Measurements from ENCODE around the gene PCK2.

Gene PCK2

DNA sequence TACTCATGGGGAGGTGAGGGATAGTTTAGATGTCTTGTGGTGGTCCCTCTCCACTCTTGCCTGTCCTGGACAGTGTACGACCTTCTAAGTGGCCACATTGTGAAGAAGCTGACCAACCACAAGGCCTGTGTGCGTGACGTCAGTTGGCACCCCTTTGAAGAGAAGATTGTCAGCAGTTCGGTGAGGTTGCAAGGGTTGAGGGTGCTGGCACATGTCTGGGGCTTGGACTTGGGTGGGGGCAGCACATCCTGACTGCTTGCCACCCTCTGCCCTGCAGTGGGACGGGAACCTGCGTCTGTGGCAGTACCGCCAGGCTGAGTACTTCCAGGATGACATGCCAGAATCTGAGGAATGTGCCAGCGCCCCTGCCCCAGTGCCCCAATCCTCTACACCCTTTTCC, 28.8 kb downstream of the PCK2 start:
- POLR2A ChIA-PET: interaction anchor here (3.8 kb wide), 1 partner anchor 9 kb away, joined by 25 read pairs; the partner anchor contains the start of genes DCAF11 and NRL

DNA sequence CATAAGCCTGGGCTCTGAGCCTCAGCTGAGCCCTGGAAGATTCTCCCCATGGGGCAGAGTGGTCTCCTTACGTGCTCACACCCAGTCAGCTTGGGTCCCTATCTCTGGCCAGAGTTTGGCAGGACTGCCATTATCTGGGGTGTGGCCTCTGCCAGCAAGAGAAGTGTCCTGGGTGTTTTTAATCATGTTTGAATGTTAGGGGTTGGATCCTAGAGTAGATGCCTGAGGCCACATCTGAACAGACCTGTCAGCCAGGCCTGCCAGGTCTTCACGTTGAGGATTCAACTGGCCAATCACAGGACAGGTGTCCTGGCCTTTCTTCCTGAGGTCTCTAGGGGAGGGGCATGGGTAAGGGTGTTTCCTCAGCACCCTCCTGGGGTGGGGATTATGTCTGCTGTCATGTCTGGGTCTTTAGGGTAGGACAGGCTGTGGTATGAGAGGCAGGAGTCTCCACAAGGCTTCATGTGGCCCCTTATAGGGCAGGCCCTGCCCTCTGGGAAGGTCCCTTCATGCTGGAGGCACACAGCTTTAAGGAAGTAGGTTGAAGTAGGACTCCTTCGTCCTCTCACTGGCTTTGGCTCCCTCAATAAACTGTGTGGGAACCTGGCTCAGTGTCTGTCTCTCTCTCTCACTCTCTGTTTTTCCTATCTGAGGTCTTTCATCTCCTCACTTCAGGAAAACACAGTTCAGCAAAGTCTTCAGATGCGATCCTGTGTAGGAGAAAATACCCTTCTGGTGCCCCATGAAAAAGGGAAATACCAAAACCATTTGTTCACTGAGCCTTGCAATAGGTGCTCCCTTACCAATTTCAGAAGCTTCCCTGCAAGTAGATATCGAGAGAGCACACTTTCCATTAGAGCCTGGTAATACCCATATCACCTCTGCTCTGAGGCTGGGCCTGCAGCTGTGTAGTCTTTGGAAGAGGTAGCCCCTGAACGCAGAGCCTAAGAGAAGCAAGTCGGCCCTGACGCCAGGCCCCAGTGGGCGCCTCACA, 29.6 kb downstream of the PCK2 start:
- ChIA-PET POLR2A (interaction anchor here (1.2 to 3.8 kb wide), 3 partner anchors 9 to 18 kb away, joined by 3 to 25 read pairs (median 4); partner anchors contain the start of genes DCAF11, EMC9 and NRL), CTCF (no interaction called here)
- no peak for DNase-seq (ENCODE audit: extremely low spot score)
- TF ChIP-seq ELF4 (IDR thresholded peaks at IDR 0.05) (no peak), FOXM1 (IDR thresholded peaks at IDR 0.05; ENCODE audit: borderline replicate concordance) (no peak), L3MBTL2 (conservative IDR thresholded peaks at IDR 0.05) (no peak), TARDBP (IDR thresholded peaks at IDR 0.05) (no peak), CTBP1 (IDR thresholded peaks at IDR 0.05; ENCODE audit: borderline replicate concordance) (no peak), ZNF384 (IDR thresholded peaks at IDR 0.05) (no peak), SUZ12 (IDR thresholded peaks at IDR 0.05) (no peak), FOXA1 (IDR thresholded peaks at IDR 0.05) (no peak), FOXK2 (IDR thresholded peaks at IDR 0.05) (no peak)

More for the DNA sequence above, 28.8 kb downstream of the PCK2 start:
- TF ChIP-seq CTBP1 (IDR thresholded peaks at IDR 0.05; ENCODE audit: borderline replicate concordance): no peak
- no peak for TF ChIP-seq FOXM1 (IDR thresholded peaks at IDR 0.05; ENCODE audit: borderline replicate concordance)
- TF ChIP-seq, protein P1, sequence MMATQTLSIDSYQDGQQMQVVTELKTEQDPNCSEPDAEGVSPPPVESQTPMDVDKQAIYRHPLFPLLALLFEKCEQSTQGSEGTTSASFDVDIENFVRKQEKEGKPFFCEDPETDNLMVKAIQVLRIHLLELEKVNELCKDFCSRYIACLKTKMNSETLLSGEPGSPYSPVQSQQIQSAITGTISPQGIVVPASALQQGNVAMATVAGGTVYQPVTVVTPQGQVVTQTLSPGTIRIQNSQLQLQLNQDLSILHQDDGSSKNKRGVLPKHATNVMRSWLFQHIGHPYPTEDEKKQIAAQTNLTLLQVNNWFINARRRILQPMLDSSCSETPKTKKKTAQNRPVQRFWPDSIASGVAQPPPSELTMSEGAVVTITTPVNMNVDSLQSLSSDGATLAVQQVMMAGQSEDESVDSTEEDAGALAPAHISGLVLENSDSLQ (IDR thresholded peaks at IDR 0.05): no peak
- TF ChIP-seq ARNT (IDR thresholded peaks at IDR 0.05): no peak
- no peak for TF ChIP-seq TARDBP (IDR thresholded peaks at IDR 0.05)
- TF ChIP-seq FOXA1 (IDR thresholded peaks at IDR 0.05): no peak
- CTCF ChIA-PET: no interaction called here
- DNase-seq (ENCODE audit: extremely low spot score): no peak

DNA sequence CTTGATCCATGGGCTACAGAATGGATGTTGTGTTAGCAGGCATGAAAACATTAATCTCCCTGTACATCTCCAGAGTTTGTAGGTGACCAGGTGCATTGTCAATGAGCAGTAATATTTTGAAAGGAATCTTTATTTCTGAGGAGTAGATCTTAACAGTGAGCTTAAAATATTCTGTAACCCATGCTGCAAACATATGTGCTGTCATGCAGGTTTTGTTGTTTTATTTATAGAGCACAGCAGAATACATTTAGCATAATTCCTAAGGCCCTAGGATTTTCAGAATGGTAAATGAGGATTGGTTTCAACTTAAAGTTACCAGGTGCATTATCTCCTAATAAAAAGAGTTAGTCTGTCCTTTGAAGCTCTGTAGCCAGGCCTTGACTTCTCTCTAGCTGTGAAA, 32.8 kb downstream of the PCK2 start:
- DNase-seq (ENCODE audit: extremely low spot score): no peak
- ChIA-PET CTCF (interaction anchor here (0.6 to 1.0 kb wide), 2 partner anchors 44 to 68 kb away, joined by 3 to 4 read pairs; no protein-coding TSS in a partner anchor), POLR2A (interaction anchor here (1.0 to 2.7 kb wide), 4 partner anchors 10 to 21 kb away, joined by 4 to 24 read pairs (median 6); partner anchors contain the start of genes DCAF11, EMC9, NRL and PSME1)
- no peak for TF ChIP-seq FOXM1 (IDR thresholded peaks at IDR 0.05; ENCODE audit: borderline replicate concordance)
- no peak for TF ChIP-seq BHLHE40 (IDR thresholded peaks at IDR 0.05; ENCODE audit: borderline replicate concordance)
- no peak for TF ChIP-seq HDGF (IDR thresholded peaks at IDR 0.05; ENCODE audit: borderline replicate concordance)
- TF ChIP-seq ZNF384 (IDR thresholded peaks at IDR 0.05): no peak
- TF ChIP-seq SUZ12 (IDR thresholded peaks at IDR 0.05): no peak
- TF ChIP-seq TARDBP (IDR thresholded peaks at IDR 0.05): no peak
- TF ChIP-seq SP1 (IDR thresholded peaks at IDR 0.05): no peak
- TF ChIP-seq ELF4 (IDR thresholded peaks at IDR 0.05): no peak
- TF ChIP-seq CTBP1 (IDR thresholded peaks at IDR 0.05; ENCODE audit: borderline replicate concordance): no peak
- TF ChIP-seq FOXK2 (IDR thresholded peaks at IDR 0.05): no peak
- TF ChIP-seq L3MBTL2 (conservative IDR thresholded peaks at IDR 0.05): no peak
- no peak for TF ChIP-seq LEF1 (IDR thresholded peaks at IDR 0.05; ENCODE audit: borderline replicate concordance)

DNA sequence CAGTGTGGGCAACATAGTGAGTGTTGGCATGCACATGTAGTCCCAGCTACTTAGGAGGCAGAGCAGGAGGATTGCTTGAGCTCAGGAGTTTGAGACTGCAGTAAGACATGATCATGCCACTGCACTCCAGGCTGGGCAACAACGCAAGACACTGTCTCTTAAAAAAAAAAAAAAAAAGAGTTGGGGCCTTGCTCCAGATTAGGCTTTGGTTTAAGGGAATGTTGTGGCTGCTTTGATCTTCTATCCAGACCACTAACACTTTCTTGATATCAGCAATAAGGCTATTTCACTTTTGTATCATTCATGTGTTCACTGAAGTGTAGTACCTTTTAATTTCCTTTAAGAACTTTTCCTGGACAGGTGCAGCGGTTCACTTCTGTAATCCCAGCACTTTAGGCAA, 33.6 kb downstream of the PCK2 start:
- CTCF ChIA-PET: no interaction called here
- POLR2A ChIA-PET: interaction anchor here (1.0 to 2.7 kb wide), 3 partner anchors 9 to 20 kb away, joined by 4 to 24 read pairs (median 7); partner anchors contain the start of genes EMC9, PSME1 and RNF31
- no peak for TF ChIP-seq ZNF384 (IDR thresholded peaks at IDR 0.05)
- no peak for TF ChIP-seq FOXK2 (IDR thresholded peaks at IDR 0.05)
- TF ChIP-seq L3MBTL2 (conservative IDR thresholded peaks at IDR 0.05): no peak
- TF ChIP-seq FOXM1 (IDR thresholded peaks at IDR 0.05; ENCODE audit: borderline replicate concordance): no peak
- TF ChIP-seq, protein P1 (IDR thresholded peaks at IDR 0.05): no peak
- TF ChIP-seq BHLHE40 (IDR thresholded peaks at IDR 0.05; ENCODE audit: borderline replicate concordance): no peak
- no peak for TF ChIP-seq TARDBP (IDR thresholded peaks at IDR 0.05)
- no peak for TF ChIP-seq SP1 (IDR thresholded peaks at IDR 0.05)
- no peak for TF ChIP-seq FOXA1 (IDR thresholded peaks at IDR 0.05)
- TF ChIP-seq CTBP1 (IDR thresholded peaks at IDR 0.05; ENCODE audit: borderline replicate concordance): no peak
- TF ChIP-seq SUZ12 (IDR thresholded peaks at IDR 0.05): no peak
- TF ChIP-seq NFRKB (IDR thresholded peaks at IDR 0.05): no peak
- no peak for TF ChIP-seq ARNT (IDR thresholded peaks at IDR 0.05)
- TF ChIP-seq HDGF (IDR thresholded peaks at IDR 0.05; ENCODE audit: borderline replicate concordance): no peak
- TF ChIP-seq LEF1 (IDR thresholded peaks at IDR 0.05; ENCODE audit: borderline replicate concordance): no peak
- no peak for TF ChIP-seq ELF4 (IDR thresholded peaks at IDR 0.05)
- no peak for DNase-seq (ENCODE audit: extremely low spot score)

DNA sequence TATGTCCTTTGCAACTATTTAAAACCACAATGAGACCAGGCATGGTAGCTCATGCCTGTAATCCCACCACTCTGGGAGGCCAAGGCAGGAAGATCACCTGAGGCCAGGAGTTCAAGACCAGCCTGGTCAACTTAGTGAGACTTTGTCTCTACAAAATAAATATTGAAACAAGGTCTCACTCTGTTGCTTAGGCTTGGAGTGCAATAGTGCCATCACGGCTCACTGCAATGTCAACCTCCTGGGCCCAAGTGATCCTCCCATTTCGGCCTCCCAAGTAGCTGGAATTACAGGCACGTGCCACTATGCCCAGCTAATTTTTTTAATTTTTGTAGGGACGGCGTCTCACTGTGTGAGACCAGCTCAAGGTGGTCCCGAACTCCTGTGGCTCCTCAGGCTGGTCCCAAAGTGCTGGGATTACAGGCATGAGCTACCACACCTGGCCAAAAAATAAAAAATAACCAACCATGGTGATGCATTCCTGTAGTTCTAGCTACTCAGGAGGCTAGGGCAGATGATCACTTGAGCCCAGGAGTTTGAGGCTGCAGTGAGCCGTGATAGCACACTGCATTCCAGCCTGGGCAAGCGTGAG, 35.4 kb downstream of the PCK2 start:
- CTCF ChIA-PET: no interaction called here

More for the DNA sequence above, 35.4 kb downstream of the PCK2 start:
- TF ChIP-seq L3MBTL2 (conservative IDR thresholded peaks at IDR 0.05) (no peak), FOXK2 (IDR thresholded peaks at IDR 0.05) (no peak), SUZ12 (IDR thresholded peaks at IDR 0.05) (no peak), ELF4 (IDR thresholded peaks at IDR 0.05) (no peak), ZNF384 (IDR thresholded peaks at IDR 0.05) (no peak), FOXM1 (IDR thresholded peaks at IDR 0.05; ENCODE audit: borderline replicate concordance) (no peak), NFRKB (IDR thresholded peaks at IDR 0.05) (no peak), SP1 (IDR thresholded peaks at IDR 0.05) (no peak), TARDBP (IDR thresholded peaks at IDR 0.05) (no peak), ARNT (IDR thresholded peaks at IDR 0.05) (no peak), BHLHE40 (IDR thresholded peaks at IDR 0.05; ENCODE audit: borderline replicate concordance) (no peak), CTBP1 (IDR thresholded peaks at IDR 0.05; ENCODE audit: borderline replicate concordance) (no peak), HDGF (IDR thresholded peaks at IDR 0.05; ENCODE audit: borderline replicate concordance) (no peak)
- TF ChIP-seq, protein P1 (IDR thresholded peaks at IDR 0.05): no peak
- POLR2A ChIA-PET: interaction anchor here (0.7 to 2.2 kb wide), 2 partner anchors 9 to 12 kb away, joined by 3 to 6 read pairs; partner anchors contain the start of gene EMC9
- DNase-seq (ENCODE audit: extremely low spot score): no peak
